CD4-positive, alpha-beta T cell (primary cell): ENCODE data around the gene AVPR1A. TPM values are rescaled to one million over a fixed set of nuclear protein-coding genes. Genes with fewer than 3 reads are reported as not detected.

Experiments used
- ATAC-seq: fragments of 200-7000 bp; cut with Tn5 transposase; one replicate; pipeline ENCODE4 v1.10.0; 2022; ENCODE audit warnings: mild to moderate bottlenecking; ENCODE audit not compliant: poor library complexity
- CTCF ChIA-PET: fragments of 350-600 bp; sonication (Branson Sonifier 250); formaldehyde crosslinking; loops from one replicate; lab custom pipeline; 2021; ENCODE audit warnings: antibody characterized with exemption, inconsistent platforms; lab: Charles Lee
- POLR2A ChIA-PET: fragments of 350-600 bp; sonication (Branson Sonifier 250); formaldehyde crosslinking; loops from one replicate; lab custom pipeline; 2021; ENCODE audit warnings: antibody characterized with exemption, inconsistent platforms; lab: Charles Lee
- DNase-seq, 14 experiments: peaks; one replicate each; pipeline ENCODE4 v3.0.0-alpha.2; 2013 to 2020; ENCODE audit warnings: mixed read lengths in 2 of 14
- H3K27ac ChIP-seq, 2 donors: one replicate each; pipeline versions ENCODE4 v1.5.1 to v1.7.0; 2013; ENCODE audit warnings: low read length in 2 of 2, low read depth in 1 of 2, mild to moderate bottlenecking in 1 of 2
- H3K27me3 ChIP-seq, 2 experiments: 1 replicate in 1 of 2; 2 replicates in 1 of 2; pipeline versions ENCODE4 v1.6.1 to v1.7.0; 2013; ENCODE audit warnings: low read length in 2 of 2, control low read depth in 1 of 2, mild to moderate bottlenecking in 1 of 2, moderate library complexity in 1 of 2; ENCODE audit not compliant: insufficient read depth in 2 of 2, control insufficient read depth in 1 of 2
- H3K36me3 ChIP-seq: one replicate; pipeline ENCODE4 v1.6.1; 2013; ENCODE audit warnings: low read length, control low read depth; ENCODE audit not compliant: insufficient read depth
- H3K4me1 ChIP-seq: one replicate; pipeline ENCODE4 v1.6.1; 2013; ENCODE audit warnings: low read length, control low read depth; ENCODE audit not compliant: insufficient read depth
- H3K4me3 ChIP-seq: one replicate; pipeline ENCODE4 v1.5.1; 2013; ENCODE audit warnings: mild to moderate bottlenecking, low read length, moderate library complexity
- H3K9me3 ChIP-seq, 2 experiments: 1 replicate in 1 of 2; 2 replicates in 1 of 2; pipeline versions ENCODE4 v1.6.1 to v1.7.0; 2013; ENCODE audit warnings: low read length in 2 of 2, mild to moderate bottlenecking in 2 of 2, control low read depth in 1 of 2, moderate library complexity in 1 of 2; ENCODE audit not compliant: control insufficient read depth in 1 of 2, insufficient read depth in 1 of 2
- H3K27ac Mint-ChIP-seq: one replicate; pipeline ENCODE4 v1.8.0; 2020; ENCODE audit warnings: mixed read lengths
- H3K27me3 Mint-ChIP-seq: one replicate; pipeline ENCODE4 v1.8.0; 2021; ENCODE audit warnings: mixed read lengths
- H3K36me3 Mint-ChIP-seq: one replicate; pipeline ENCODE4 v1.8.0; 2021; ENCODE audit warnings: low read depth, mixed read lengths
- H3K4me1 Mint-ChIP-seq: one replicate; pipeline ENCODE4 v1.8.0; 2021; ENCODE audit warnings: low read depth, mixed read lengths
- H3K4me3 Mint-ChIP-seq: one replicate; pipeline ENCODE4 v1.8.0; 2020; ENCODE audit warnings: mild to moderate bottlenecking, mixed read lengths
- H3K9me3 Mint-ChIP-seq: one replicate; pipeline ENCODE4 v1.8.0; 2020; ENCODE audit warnings: mixed read lengths
- intact Hi-C, 2 experiments: fragments of 100-400 bp; cut with DNase I in 1 of 2; cut with micrococcal nuclease in 1 of 2; formaldehyde crosslinking; loops; one replicate each; pipeline versions ENCODE4 v1.15.1 to v1.9.0; 2023 to 2025; cut with DNase I, micrococcal nuclease
- total RNA-seq, 174 experiments: library from RNA in 2 of 174; stranded (reverse) in 2 of 174; gene quantifications; one replicate each; pipeline ENCODE4 v1.2.3 and lab custom pipeline; 2021 to 2026
- TF ChIP-seq, protein P1 (sequence below): fragments of 200-600 bp; IDR thresholded peaks from one replicate; pipeline ENCODE4 v1.8.0; 2022; ENCODE audit warnings: antibody characterized with exemption, mild to moderate bottlenecking

Gene AVPR1A
- total RNA-seq, 2 experiments from 2014 or later: not detected

DNA sequence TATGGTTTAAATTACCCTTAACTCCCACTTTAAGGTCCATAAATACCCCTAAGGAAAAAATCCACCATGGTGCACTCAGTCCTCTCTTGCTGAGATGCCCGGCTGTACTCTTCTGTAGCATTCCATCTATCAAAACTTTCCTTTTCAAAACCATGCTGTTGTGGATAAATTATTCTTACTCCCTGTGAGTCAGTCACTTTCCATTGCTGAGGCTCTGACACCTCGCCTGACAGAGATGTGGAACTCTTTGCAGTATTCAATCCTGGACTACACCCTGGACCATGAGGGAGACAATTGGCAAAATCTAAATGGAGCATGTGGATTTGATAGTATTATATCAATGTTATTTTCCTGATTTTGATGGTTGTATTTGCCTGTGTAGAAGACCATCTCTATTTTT lies 49.1 kb downstream of the AVPR1A start:
- Mint-ChIP-seq H3K4me3 (no peak overlapping the region), H3K27ac (no peak overlapping the region), H3K9me3 (no peaks in the 10 kb centered on the region), H3K27me3 (peaks cover 6% of the 10 kb centered on the region), H3K4me1 (no peaks in the 10 kb centered on the region), H3K36me3 (no peaks in the 10 kb centered on the region)
- Histone ChIP-seq H3K4me3 (no peak overlapping the region), H3K9me3 (no peaks in the 10 kb centered on the region), H3K27ac (no peak overlapping the region), H3K27me3 (no peaks in the 10 kb centered on the region), H3K4me1 (no peaks in the 10 kb centered on the region), H3K36me3 (no peaks in the 10 kb centered on the region)
- CTCF ChIA-PET: no interaction called here
- no peak for ATAC-seq
- no peak for DNase-seq
- TF ChIP-seq, protein P1, sequence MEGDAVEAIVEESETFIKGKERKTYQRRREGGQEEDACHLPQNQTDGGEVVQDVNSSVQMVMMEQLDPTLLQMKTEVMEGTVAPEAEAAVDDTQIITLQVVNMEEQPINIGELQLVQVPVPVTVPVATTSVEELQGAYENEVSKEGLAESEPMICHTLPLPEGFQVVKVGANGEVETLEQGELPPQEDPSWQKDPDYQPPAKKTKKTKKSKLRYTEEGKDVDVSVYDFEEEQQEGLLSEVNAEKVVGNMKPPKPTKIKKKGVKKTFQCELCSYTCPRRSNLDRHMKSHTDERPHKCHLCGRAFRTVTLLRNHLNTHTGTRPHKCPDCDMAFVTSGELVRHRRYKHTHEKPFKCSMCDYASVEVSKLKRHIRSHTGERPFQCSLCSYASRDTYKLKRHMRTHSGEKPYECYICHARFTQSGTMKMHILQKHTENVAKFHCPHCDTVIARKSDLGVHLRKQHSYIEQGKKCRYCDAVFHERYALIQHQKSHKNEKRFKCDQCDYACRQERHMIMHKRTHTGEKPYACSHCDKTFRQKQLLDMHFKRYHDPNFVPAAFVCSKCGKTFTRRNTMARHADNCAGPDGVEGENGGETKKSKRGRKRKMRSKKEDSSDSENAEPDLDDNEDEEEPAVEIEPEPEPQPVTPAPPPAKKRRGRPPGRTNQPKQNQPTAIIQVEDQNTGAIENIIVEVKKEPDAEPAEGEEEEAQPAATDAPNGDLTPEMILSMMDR: no peak
- intact Hi-C loops: loop anchor here (2.0 to 5.0 kb wide), 2 partner anchors 700 to 1153 kb away; no protein-coding TSS in a partner anchor
- POLR2A ChIA-PET: no interaction called here

DNA sequence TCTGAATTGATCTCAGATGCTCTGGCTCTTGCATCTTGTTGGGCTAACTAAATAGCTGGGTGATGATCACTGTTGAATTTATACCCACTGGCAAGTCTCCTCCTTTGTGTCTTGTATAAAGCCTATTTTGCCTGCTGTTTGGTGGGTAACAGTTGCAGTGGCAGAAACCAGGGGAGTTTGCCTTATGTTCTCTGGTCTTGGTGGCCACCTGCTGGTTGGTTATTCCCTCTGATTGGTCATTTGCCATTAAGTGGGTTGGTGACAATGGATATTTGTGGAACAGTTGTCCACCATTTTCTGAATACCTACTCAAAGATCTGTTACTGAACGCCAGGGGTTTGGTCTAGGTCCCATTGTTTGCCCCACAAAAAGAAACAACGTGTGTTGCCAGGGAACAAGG lies 52.1 kb downstream of the AVPR1A start:
- no peaks in the 10 kb centered on the region for H3K9me3 Mint-ChIP-seq
- ChIA-PET CTCF (interaction anchor here (0.6 kb wide), 1 partner anchor 888 kb away, joined by 4 read pairs; no protein-coding TSS in a partner anchor), POLR2A (no interaction called here)
- Histone ChIP-seq H3K4me1 (no peaks in the 10 kb centered on the region), H3K9me3 (no peaks in the 10 kb centered on the region), H3K27ac (no peak overlapping the region), H3K4me3 (no peak overlapping the region), H3K36me3 (no peaks in the 10 kb centered on the region), H3K27me3 (no peaks in the 10 kb centered on the region)
- intact Hi-C loops: no loop called here
- H3K27me3 Mint-ChIP-seq: peaks cover 6% of the 10 kb centered on the region
- DNase-seq (no peak), ATAC-seq (no peak)
- H3K4me1 Mint-ChIP-seq: no peaks in the 10 kb centered on the region
- no peak overlapping the region for H3K27ac Mint-ChIP-seq
- TF ChIP-seq, protein P1: no peak
- no peak overlapping the region for H3K4me3 Mint-ChIP-seq
- no peaks in the 10 kb centered on the region for H3K36me3 Mint-ChIP-seq

DNA sequence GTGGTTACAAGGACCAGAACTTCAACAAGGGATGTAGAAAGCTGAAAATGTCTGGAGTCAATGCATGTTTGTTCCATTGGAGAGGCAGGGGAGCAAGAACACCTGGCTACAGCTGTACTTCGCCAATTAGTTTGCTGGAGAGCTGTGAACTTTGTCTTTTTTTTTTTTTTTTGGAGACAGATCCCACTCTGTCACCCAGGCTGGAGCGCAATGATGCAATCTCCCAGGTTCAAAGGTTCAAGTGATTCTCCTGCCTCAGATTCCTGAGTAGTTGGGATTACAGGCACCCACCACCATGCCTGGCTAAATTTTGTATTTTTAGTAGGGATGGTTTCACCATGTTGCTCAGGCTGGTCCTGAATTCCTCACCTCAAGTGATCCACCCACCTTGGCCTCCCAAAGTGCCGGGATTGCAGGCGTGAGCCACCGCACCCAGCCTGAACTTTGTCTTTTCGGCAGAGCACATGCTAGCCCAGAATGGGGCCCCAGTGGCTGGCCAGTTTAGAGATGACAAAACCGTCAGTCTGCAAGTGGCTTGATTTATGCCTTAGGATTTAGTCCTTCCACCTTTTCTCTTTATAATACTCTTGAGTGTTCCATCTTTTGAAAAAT lies 55.5 kb downstream of the AVPR1A start:
- intact Hi-C loops: no loop called here

More for the DNA sequence above, 55.5 kb downstream of the AVPR1A start:
- Histone ChIP-seq H3K9me3 (no peaks in the 10 kb centered on the region), H3K4me1 (no peaks in the 10 kb centered on the region), H3K4me3 (no peak overlapping the region), H3K36me3 (no peaks in the 10 kb centered on the region), H3K27ac (no peak overlapping the region), H3K27me3 (no peaks in the 10 kb centered on the region)
- no peaks in the 10 kb centered on the region for H3K4me1 Mint-ChIP-seq
- TF ChIP-seq, protein P1: no peak
- no peak overlapping the region for H3K27ac Mint-ChIP-seq
- DNase-seq (no peak), ATAC-seq (no peak)
- ChIA-PET POLR2A (no interaction called here), CTCF (no interaction called here)
- H3K36me3 Mint-ChIP-seq: no peaks in the 10 kb centered on the region
- peaks cover 6% of the 10 kb centered on the region for H3K27me3 Mint-ChIP-seq
- H3K4me3 Mint-ChIP-seq: no peak overlapping the region
- no peaks in the 10 kb centered on the region for H3K9me3 Mint-ChIP-seq
